SK-N-SH (cell line): Measurements from ENCODE around the gene BMPR1B. TPM values are rescaled to one million over a fixed set of nuclear protein-coding genes. Genes with fewer than 3 reads are reported as not detected.

Experiments used
- CTCF ChIA-PET: fragments of 300-600, 350-600 bp; formaldehyde crosslinking; extraction: SDS; loops from one replicate; lab custom pipeline; 2021; lab: Yijun Ruan, JAX
- POLR2A ChIA-PET: fragments of 350-600 bp; sonication (Branson Sonifier 250); formaldehyde crosslinking; extraction: SDS; loops from one replicate; lab custom pipeline; 2020; ENCODE audit warnings: antibody characterized with exemption, inconsistent platforms; lab: Yijun Ruan, JAX
- DNase-seq: peaks from one replicate; pipeline ENCODE4 v3.0.0; 2012
- H2AFZ ChIP-seq: fragments of 200-600 bp; sonication (generic); 2 replicates; pipeline ENCODE4 v1.8.1; 2016; ENCODE audit warnings: antibody characterized with exemption, mild to moderate bottlenecking, low read depth
- H3F3A ChIP-seq: fragments of 200-600 bp; sonication (generic); replicated peaks from 2 replicates; pipeline ENCODE3; 2016; ENCODE audit warnings: antibody characterized with exemption, mild to moderate bottlenecking; ENCODE audit not compliant: insufficient read depth
- H3K27ac ChIP-seq, 2 experiments: fragments of 200-500 bp in 1 of 2; fragments of 200-600 bp in 1 of 2; sonication (Bioruptor generic) in 1 of 2; sonication (generic), shearing (Covaris generic) in 1 of 2; 2 replicates each; pipeline versions ENCODE4 v1.5.1 to v1.6.1; 2014 to 2016; ENCODE audit warnings: low read depth in 2 of 2, inconsistent platforms in 1 of 2, low read length in 1 of 2, mild to moderate bottlenecking in 1 of 2, mixed read lengths in 1 of 2
- H3K27me3 ChIP-seq: fragments of 200-600 bp; sonication (generic), shearing (Covaris generic); 2 replicates; pipeline ENCODE4 v1.6.1; 2016; ENCODE audit warnings: mixed run types; ENCODE audit not compliant: insufficient read depth
- H3K36me3 ChIP-seq, 2 experiments: fragments of 200-500 bp in 1 of 2; fragments of 200-600 bp in 1 of 2; sonication (Bioruptor generic) in 1 of 2; sonication (generic) in 1 of 2; replicated peaks in 1 of 2; 2 replicates each; pipeline versions ENCODE3 to v1.5.1; 2014 to 2016; ENCODE audit warnings: low read length in 1 of 2, mild to moderate bottlenecking in 1 of 2; ENCODE audit not compliant: insufficient read depth in 2 of 2, control insufficient read depth in 1 of 2
- H3K4me1 ChIP-seq, 2 experiments: fragments of 200-500 bp in 1 of 2; fragments of 200-600 bp in 1 of 2; sonication (Bioruptor generic) in 1 of 2; sonication (generic), shearing (Covaris generic) in 1 of 2; 2 replicates each; pipeline versions ENCODE4 v1.5.1 to v1.6.1; 2014 to 2016; ENCODE audit warnings: low read depth in 1 of 2, low read length in 1 of 2, mixed run types in 1 of 2; ENCODE audit not compliant: insufficient read depth in 2 of 2, control insufficient read depth in 1 of 2
- H3K4me2 ChIP-seq: fragments of 200-600 bp; sonication (generic), shearing (Covaris generic); 2 replicates; pipeline ENCODE4 v1.6.1; 2017; ENCODE audit warnings: mixed run types
- H3K4me3 ChIP-seq, 2 experiments: fragments of 200-500 bp in 1 of 2; fragments of 200-600 bp in 1 of 2; sonication (Bioruptor generic) in 1 of 2; sonication (generic), shearing (Covaris generic) in 1 of 2; 2 replicates each; pipeline versions ENCODE4 v1.5.1 to v1.8.1; 2014 to 2016; ENCODE audit warnings: low read depth in 2 of 2, inconsistent platforms in 1 of 2, low read length in 1 of 2, mild to moderate bottlenecking in 1 of 2, mixed read lengths in 1 of 2, moderate library complexity in 1 of 2
- H3K79me2 ChIP-seq: fragments of 200-600 bp; sonication (generic); 2 replicates; pipeline ENCODE4 v1.8.1; 2017; ENCODE audit warnings: mild to moderate bottlenecking; ENCODE audit not compliant: insufficient read depth
- H3K9ac ChIP-seq: fragments of 200-600 bp; sonication (generic); 2 replicates; pipeline ENCODE4 v1.6.1; 2017; ENCODE audit warnings: mixed run types
- H3K9me2 ChIP-seq: fragments of 200-600 bp; sonication (generic); 2 replicates; pipeline ENCODE4 v1.6.1; 2017; ENCODE audit warnings: mixed run types
- H3K9me3 ChIP-seq: fragments of 200-600 bp; sonication (generic); 2 replicates; pipeline ENCODE4 v1.6.1; 2017; ENCODE audit warnings: mixed run types, mild to moderate bottlenecking, moderate library complexity
- H4K20me1 ChIP-seq: fragments of 200-600 bp; sonication (generic); 2 replicates; pipeline ENCODE4 v1.6.1; 2017; ENCODE audit warnings: mild to moderate bottlenecking, mixed run types; ENCODE audit not compliant: insufficient read depth
- CHD2 ChIP-seq: fragments of 150-350 bp; IDR thresholded peaks from 2 replicates; pipeline ENCODE4 v1.6.1; 2018; ENCODE audit warnings: low read length; ENCODE audit not compliant: partially characterized antibody
- CTCF ChIP-seq: fragments of 200-600 bp; sonication (generic); IDR thresholded peaks from 2 replicates; pipeline ENCODE4 v1.6.1; 2017; ENCODE audit warnings: antibody characterized with exemption, mild to moderate bottlenecking, moderate library complexity
- GABPA ChIP-seq: IDR thresholded peaks from 2 replicates; pipeline ENCODE4 v1.4.0; 2012; ENCODE audit warnings: low read depth, mild to moderate bottlenecking
- JUND ChIP-seq: IDR thresholded peaks from 2 replicates; pipeline ENCODE4 v1.4.0; 2012
- MXI1 ChIP-seq: IDR thresholded peaks from 2 replicates; pipeline ENCODE4 v1.6.1; 2012; ENCODE audit warnings: mild to moderate bottlenecking, low read depth, low read length, improper control_type of control experiment
- NFIC ChIP-seq: IDR thresholded peaks from 2 replicates; pipeline ENCODE4 v1.4.0; 2012; ENCODE audit warnings: borderline replicate concordance
- NRF1 ChIP-seq: IDR thresholded peaks from 2 replicates; pipeline ENCODE4 v1.6.1; 2012; ENCODE audit warnings: low read depth, mild to moderate bottlenecking, low read length
- PBX3 ChIP-seq: IDR thresholded peaks from 2 replicates; pipeline ENCODE4; 2012
- POLR2AphosphoS5 ChIP-seq: IDR thresholded peaks from 2 replicates; pipeline ENCODE4 v1.6.1; 2012; ENCODE audit warnings: low read depth, low read length
- REST ChIP-seq: IDR thresholded peaks from 2 replicates; pipeline ENCODE4 v1.6.1; 2012; ENCODE audit warnings: mild to moderate bottlenecking, low read depth, low read length, moderate library complexity
- RXRA ChIP-seq: IDR thresholded peaks from 2 replicates; pipeline ENCODE4 v1.4.0; 2012; ENCODE audit warnings: low read depth, mild to moderate bottlenecking, borderline replicate concordance
- TAF1 ChIP-seq: IDR thresholded peaks from 2 replicates; pipeline ENCODE4 v1.6.1; 2012; ENCODE audit warnings: low read depth, mild to moderate bottlenecking, low read length, moderate library complexity, borderline replicate concordance
- TEAD4 ChIP-seq: IDR thresholded peaks from 2 replicates; pipeline ENCODE4 v1.4.0; 2012; ENCODE audit warnings: mild to moderate bottlenecking, borderline replicate concordance; ENCODE audit not compliant: insufficient read depth
- USF2 ChIP-seq: fragments of 150-350 bp; IDR thresholded peaks from 2 replicates; pipeline ENCODE4 v1.6.1; 2017; ENCODE audit warnings: antibody characterized with exemption, low read length, low read depth, borderline replicate concordance
- YY1 ChIP-seq: IDR thresholded peaks from 2 replicates; pipeline ENCODE4 v1.4.0; 2012; ENCODE audit warnings: low read depth, mild to moderate bottlenecking
- ZBTB33 ChIP-seq: IDR thresholded peaks from 2 replicates; pipeline ENCODE4 v1.4.0; 2012; ENCODE audit warnings: low read depth, borderline replicate concordance
- WGBS: methylation state at CpG from one replicate; pipeline ENCODE4 v1.1.6; 2017; ENCODE audit warnings: low lambda C conversion rate; 5-methylcytosine and 5-hydroxymethylcytosine counted together
- polyA plus RNA-seq, 3 experiments: library from polyadenylated mRNA; depleted of rRNA; stranded (reverse); fragments of >200 nt; gene quantifications; 2 replicates each; pipeline ENCODE4 v1.2.3, GENCODE V29; 2012

The BMPR1B gene
- polyA plus RNA-seq, 1 of the 3 experiments (the other 2 are of a cell fraction) = 0.16 TPM

GRCh38 chr4:94848326-94848725 lies 90.6 kb downstream of the BMPR1B start:
- no peak overlapping the region for H2AFZ ChIP-seq
- no peaks in the 10 kb centered on the region for H3K79me2 ChIP-seq
- ChIA-PET CTCF (no interaction called here), POLR2A (no interaction called here)
- H3K27ac ChIP-seq = no peak overlapping the region
- no peak for DNase-seq
- no peak overlapping the region for H3K4me2 ChIP-seq
- WGBS = 68% methylated on average over 3 of the region's 3 CpGs
- no peaks in the 10 kb centered on the region for H3K9me2 ChIP-seq
- no peaks in the 10 kb centered on the region for H3F3A ChIP-seq
- H3K36me3 ChIP-seq = no peaks in the 10 kb centered on the region
- H3K9me3 ChIP-seq = no peaks in the 10 kb centered on the region
- H3K4me3 ChIP-seq = no peak overlapping the region
- no peaks in the 10 kb centered on the region for H4K20me1 ChIP-seq
- no peaks in the 10 kb centered on the region for H3K27me3 ChIP-seq
- no peaks in the 10 kb centered on the region; a peak in 1 of 4 replicates for H3K4me1 ChIP-seq
- H3K9ac ChIP-seq = no peak overlapping the region
- TF ChIP-seq NRF1 (no peak), POLR2AphosphoS5 (no peak), TAF1 (no peak), RXRA (no peak), CTCF (no peak), GABPA (no peak), CHD2 (no peak), PBX3 (no peak), JUND (no peak), ZBTB33 (no peak), YY1 (no peak), TEAD4 (no peak), USF2 (no peak), NFIC (no peak), MXI1 (no peak), REST (no peak)
- TF ChIP-seq, all 33 proteins: peak for 0
